Central memory CD4-positive, alpha-beta T cell (primary cell): Measurements from ENCODE around the gene DYNC2LI1.

Source experiments
- DNase-seq: peaks from one replicate; pipeline ENCODE4 v3.0.0; 2022

Gene DYNC2LI1

DNA sequence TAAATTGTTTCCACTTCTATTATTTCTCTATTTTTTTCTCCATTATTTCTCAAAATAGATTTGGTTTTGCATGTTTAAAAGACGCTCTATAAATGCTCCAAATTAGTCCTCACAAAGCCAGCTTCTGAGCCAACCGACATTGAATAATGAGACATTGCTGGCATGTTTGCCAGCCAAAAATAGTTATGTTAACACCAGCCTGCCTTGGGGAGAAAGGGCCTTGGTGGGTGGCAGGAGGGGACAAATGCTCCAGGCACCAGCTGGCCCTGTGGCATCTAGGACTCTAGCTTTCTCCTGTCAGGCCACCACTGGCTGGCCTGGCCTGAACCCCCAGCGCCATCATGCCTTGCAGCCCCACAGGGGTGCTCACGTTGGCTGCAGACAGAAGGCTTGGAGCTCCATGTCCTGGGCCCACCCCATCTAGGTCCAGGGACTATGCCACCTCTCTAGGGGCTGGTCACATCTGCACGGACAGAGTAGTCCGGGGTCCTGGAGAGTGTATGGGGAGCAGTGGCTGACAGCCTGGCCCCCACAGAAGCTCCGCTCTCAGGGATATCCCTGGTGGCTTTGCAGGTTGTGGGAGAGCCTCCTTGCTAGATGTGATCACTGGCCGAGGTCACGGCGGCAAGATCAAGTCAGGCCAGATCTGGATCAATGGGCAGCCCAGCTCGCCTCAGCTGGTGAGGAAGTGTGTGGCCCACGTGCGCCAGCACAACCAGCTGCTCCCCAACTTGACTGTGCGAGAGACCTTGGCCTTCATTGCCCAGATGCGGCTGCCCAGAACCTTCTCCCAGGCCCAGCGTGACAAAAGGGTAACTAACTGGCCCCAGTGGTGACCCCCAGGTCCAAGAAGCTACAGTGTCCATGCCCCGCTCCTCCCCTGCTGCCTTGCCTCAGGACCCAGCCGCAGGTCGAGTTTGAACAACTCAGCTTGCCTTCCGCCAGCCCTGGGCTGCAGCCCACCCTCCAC, 77.5 kb downstream of the DYNC2LI1 start:
- DNase-seq: no peak

GRCh38 chr2:43852196-43852730, 78.4 kb downstream of the DYNC2LI1 start:
- DNase-seq: no peak

DNA sequence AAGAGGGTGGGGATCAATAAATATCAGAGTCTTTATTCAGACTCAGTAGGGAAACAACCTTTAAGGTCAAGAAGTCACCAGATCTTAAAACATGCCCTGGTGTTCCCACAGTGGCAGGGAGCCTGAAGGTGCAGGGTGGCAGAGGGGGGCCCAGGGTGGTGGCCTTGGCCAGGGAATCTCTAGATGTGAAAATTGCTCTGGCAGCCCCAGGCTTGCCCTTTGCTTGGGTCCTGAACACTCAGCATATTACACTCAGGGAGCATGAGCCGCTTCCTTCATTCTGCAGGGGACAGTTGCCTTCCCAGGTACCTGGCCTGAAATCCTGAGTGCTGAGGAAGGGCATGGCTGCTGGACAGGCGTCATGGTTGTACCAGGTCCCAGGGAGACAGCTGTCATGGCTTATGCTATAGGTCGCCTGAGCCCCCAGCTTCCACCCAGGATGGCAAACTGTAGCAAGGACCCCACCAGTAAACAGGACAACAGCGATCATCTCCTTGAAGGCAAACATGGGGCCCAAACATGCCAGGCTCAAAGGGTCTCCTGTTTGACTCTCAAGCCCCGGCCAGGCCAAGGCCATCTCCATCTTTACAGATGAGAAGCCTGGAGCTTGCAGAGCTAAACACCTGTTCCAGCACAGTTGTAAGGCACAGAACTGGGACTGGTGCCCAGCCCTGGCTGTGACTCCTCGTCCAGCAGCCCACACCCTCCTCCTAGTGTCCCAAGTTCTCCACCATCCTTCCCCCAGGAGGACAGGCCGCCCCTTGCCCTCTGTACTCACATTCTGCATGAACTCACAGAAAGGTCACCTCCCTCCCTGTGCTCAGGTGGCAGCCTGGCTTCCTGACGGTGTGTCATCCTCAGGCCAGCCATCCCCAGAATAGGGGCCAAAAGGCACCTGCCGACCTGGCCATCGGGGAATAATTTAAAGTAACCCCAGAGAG, 79.6 kb downstream of the DYNC2LI1 start:
- DNase-seq: no peak

GRCh38 chr2:43854671-43855070, 80.8 kb downstream of the DYNC2LI1 start:
- no peak for DNase-seq

- no peak for DNase-seq
Measured at GRCh38 chr2:43855292-43855691, 81.5 kb downstream of the DYNC2LI1 start.
